GM12878 (cell line): Measurements from ENCODE around the gene FASTKD2. TPM values are rescaled to one million over a fixed set of nuclear protein-coding genes. Genes with fewer than 3 reads are reported as not detected.

Experiments used
- ATAC-seq: fragments of 200-7000 bp; cut with Tn5 transposase; 3 replicates; pipeline ENCODE4 v1.9.1; 2020; ENCODE audit warnings: mild to moderate bottlenecking, moderate library complexity
- BruUV-seq: library from RNA; stranded (reverse); fragments of 400-500 nt; replicated peaks from 2 replicates; lab custom pipeline; 2021; lab: Mats Ljungman, UMichigan
- CTCF ChIA-PET: fragments of 300-600 bp; sonication (Branson Sonifier 250); formaldehyde crosslinking; extraction: SDS; loops from one replicate; lab custom pipeline; 2021; ENCODE audit warnings: inconsistent platforms; lab: Yijun Ruan, JAX
- POLR2A ChIA-PET: fragments of 350-600 bp; formaldehyde crosslinking; extraction: SDS; loops from one replicate; lab custom pipeline; 2021; ENCODE audit warnings: inconsistent platforms; lab: Charles Lee
- RAD21 ChIA-PET: fragments of 300-600 bp; sonication (Branson Sonifier 250); formaldehyde crosslinking; loops from one replicate; lab custom pipeline; 2023; ENCODE audit warnings: antibody characterized with exemption; ENCODE audit not compliant: unreplicated experiment; lab: Charles Lee
- SMC1A ChIA-PET: fragments of 300-600 bp; sonication (Branson Sonifier 250); formaldehyde crosslinking; loops from one replicate; lab custom pipeline; 2023; ENCODE audit not compliant: unreplicated experiment, uncharacterized antibody; lab: Charles Lee
- DNase-seq: peaks from one replicate; pipeline ENCODE4 v3.0.0-alpha.2; 2011; ENCODE audit warnings: low read depth, low spot score
- FAIRE-seq: peaks from 3 replicates; lab custom pipeline; 2011; peaks lifted over from hg19 to GRCh38; lab: Jason Lieb, UNC
- H2AFZ ChIP-seq: 2 replicates; pipeline ENCODE4 v1.6.0; 2011; ENCODE audit warnings: low read depth, low read length, control low read depth; ENCODE audit not compliant: control insufficient read depth
- H3K27ac ChIP-seq: 2 replicates; pipeline ENCODE4 v1.5.1; 2011; ENCODE audit warnings: control low read depth; ENCODE audit not compliant: control insufficient read depth, insufficient read depth
- H3K27me3 ChIP-seq, 2 experiments: replicated peaks in 1 of 2; 2 replicates each; pipeline versions ENCODE4 v1.6.0 to v1.6.1; 2011; ENCODE audit warnings: low read length in 1 of 2; ENCODE audit not compliant: control insufficient read depth in 2 of 2, insufficient read depth in 2 of 2
- H3K36me3 ChIP-seq, 2 experiments: 2 replicates each; pipeline ENCODE4 v1.5.1; 2011; ENCODE audit warnings: low read length in 1 of 2; ENCODE audit not compliant: control insufficient read depth in 2 of 2, insufficient read depth in 2 of 2
- H3K4me1 ChIP-seq: 2 replicates; pipeline ENCODE4 v1.6.1; 2011; ENCODE audit warnings: mild to moderate bottlenecking, low read length, moderate library complexity, mixed read lengths; ENCODE audit not compliant: control insufficient read depth, insufficient read depth
- H3K4me2 ChIP-seq: 2 replicates; pipeline ENCODE4 v1.6.0; 2011; ENCODE audit warnings: control low read depth; ENCODE audit not compliant: control insufficient read depth, insufficient read depth
- H3K4me3 ChIP-seq: fragments of 200-600 bp; sonication (generic); 2 replicates; pipeline ENCODE4 v1.5.1; 2016
- H3K79me2 ChIP-seq: 2 replicates; pipeline ENCODE4 v1.6.0; 2011; ENCODE audit warnings: low read length; ENCODE audit not compliant: control insufficient read depth, insufficient read depth
- H3K9ac ChIP-seq: 2 replicates; pipeline ENCODE4 v1.8.0; 2011; ENCODE audit warnings: low read length, control low read depth, mixed read lengths; ENCODE audit not compliant: control insufficient read depth, insufficient read depth
- H3K9me3 ChIP-seq: replicated peaks from 3 replicates; pipeline ENCODE4 v1.5.1; 2011; ENCODE audit warnings: mild to moderate bottlenecking, low read length; ENCODE audit not compliant: control insufficient read depth, insufficient read depth
- H4K20me1 ChIP-seq: 2 replicates; pipeline ENCODE4 v1.6.0; 2011; ENCODE audit not compliant: control insufficient read depth, insufficient read depth
- CREM ChIP-seq: IDR thresholded peaks from 2 replicates; pipeline ENCODE4 v1.6.1; 2014; ENCODE audit warnings: antibody characterized with exemption, low read depth
- CTCF ChIP-seq, 3 experiments: IDR thresholded peaks in 2 of 3; conservative IDR thresholded peaks in 1 of 3; 2 replicates each; pipeline ENCODE4 v1.5.1; 2011; ENCODE audit warnings: low read depth in 3 of 3, low read length in 3 of 3, mild to moderate bottlenecking in 3 of 3, control low read depth in 2 of 3, moderate library complexity in 2 of 3, inconsistent platforms in 1 of 3, mixed read lengths in 1 of 3; ENCODE audit not compliant: control insufficient read depth in 2 of 3, insufficient read depth in 1 of 3; ENCODE audit errors: extremely low read depth in 1 of 3
- IRF3 ChIP-seq: fragments of 450-650 bp; IDR thresholded peaks from 2 replicates; pipeline ENCODE4 v1.6.1; 2014; ENCODE audit warnings: mild to moderate bottlenecking
- WGBS: methylation state at CpG from one replicate; pipeline ENCODE4 v1.1.6; 2016; ENCODE audit warnings: low lambda C conversion rate; ENCODE audit not compliant: insufficient replicate concordance, insufficient coverage; ENCODE audit errors: missing lambda C conversion rate; 5-methylcytosine and 5-hydroxymethylcytosine counted together
- in situ Hi-C: fragments of 300-500 bp; cut with MboI; formaldehyde crosslinking; loops from 9 replicates; pipeline ENCODE4 v1.14.3; 2018; ENCODE audit warnings: mixed read lengths
- intact Hi-C: fragments of 100-400 bp; cut with micrococcal nuclease; formaldehyde crosslinking; loops from one replicate; pipeline ENCODE4 v1.14.2; 2022; ENCODE audit not compliant: unreplicated experiment
- polyA plus RNA-seq, 11 experiments: library from polyadenylated mRNA; depleted of rRNA in 4 of 11; unstranded in 6 of 11; stranded (reverse) in 5 of 11; fragments of >200 nt; fragmentation: Nextera tagmentation in 4 of 11; fragmentation: Illumina TruSeq in 1 of 11; extraction: Ambion mirVana in 4 of 11; extraction: Trizol in 1 of 11; gene quantifications; 1 replicate in 1 of 11; 2 replicates in 10 of 11; pipeline versions ENCODE4 v1.2.1 to v1.2.3, GENCODE V29; 2011 to 2016; ENCODE audit warnings: inconsistent platforms in 2 of 11, missing spikeins in 2 of 11, low read depth in 1 of 11
- total RNA-seq, 4 experiments: library from RNA; depleted of rRNA in 3 of 4; stranded (reverse); fragments of >200 nt in 3 of 4; fragmentation: Illumina TruSeq in 1 of 4; extraction: Trizol in 1 of 4; gene quantifications; 2 replicates each; pipeline versions ENCODE4 v1.2.1 to v1.2.3, GENCODE V29; 2013 to 2021
- TF ChIP-seq, protein P1 (sequence below): fragments of 450-650 bp; IDR thresholded peaks from 2 replicates; pipeline ENCODE4 v1.6.1; 2017; ENCODE audit warnings: mild to moderate bottlenecking, moderate library complexity

The FASTKD2 gene
- total and polyA plus RNA-seq, 10 of the 15 experiments (the other 5 are each of a cell fraction or from before 2014, with no cell fraction given), result 32.1 to 115 (median 52.3) TPM

- Histone ChIP-seq H3K9ac (no peak overlapping the region), H3K4me3 (no peak overlapping the region), H2AFZ (no peak overlapping the region), H4K20me1 (no peaks in the 10 kb centered on the region), H3K27ac (no peak overlapping the region), H3K36me3 (peaks cover 16 to 40% of the 10 kb centered on the region in 2 experiments), H3K9me3 (peaks cover 10% of the 10 kb centered on the region), H3K27me3 (no peaks in the 10 kb centered on the region), H3K4me1 (no peaks in the 10 kb centered on the region), H3K4me2 (no peak overlapping the region), H3K79me2 (no peaks in the 10 kb centered on the region; the same call in 1 of the 2 replicates)
- intact Hi-C loops, result loop anchor here (5.0 kb wide), 1 partner anchor 226 kb away; no protein-coding TSS in a partner anchor
- no peak for DNase-seq
- CTCF ChIA-PET, result interaction anchor here (1.6 to 2.4 kb wide), 5 partner anchors 15 to 290 kb away, joined by 4 to 16 read pairs (median 10); partner anchors contain the start of genes FASTKD2 and MDH1B
- SMC1A ChIA-PET, result interaction anchor here (1.3 to 2.1 kb wide), 2 partner anchors 8 to 85 kb away, joined by 4 to 16 read pairs; no protein-coding TSS in a partner anchor
- BruUV-seq, result no TSS peak
- RAD21 ChIA-PET, result no interaction called here
- no peak for FAIRE-seq
- POLR2A ChIA-PET, result no interaction called here
- peak; percentile 74 for ATAC-seq
- WGBS, result 97% methylated on average over 2 of the region's 2 CpGs
- TF ChIP-seq, protein P1, sequence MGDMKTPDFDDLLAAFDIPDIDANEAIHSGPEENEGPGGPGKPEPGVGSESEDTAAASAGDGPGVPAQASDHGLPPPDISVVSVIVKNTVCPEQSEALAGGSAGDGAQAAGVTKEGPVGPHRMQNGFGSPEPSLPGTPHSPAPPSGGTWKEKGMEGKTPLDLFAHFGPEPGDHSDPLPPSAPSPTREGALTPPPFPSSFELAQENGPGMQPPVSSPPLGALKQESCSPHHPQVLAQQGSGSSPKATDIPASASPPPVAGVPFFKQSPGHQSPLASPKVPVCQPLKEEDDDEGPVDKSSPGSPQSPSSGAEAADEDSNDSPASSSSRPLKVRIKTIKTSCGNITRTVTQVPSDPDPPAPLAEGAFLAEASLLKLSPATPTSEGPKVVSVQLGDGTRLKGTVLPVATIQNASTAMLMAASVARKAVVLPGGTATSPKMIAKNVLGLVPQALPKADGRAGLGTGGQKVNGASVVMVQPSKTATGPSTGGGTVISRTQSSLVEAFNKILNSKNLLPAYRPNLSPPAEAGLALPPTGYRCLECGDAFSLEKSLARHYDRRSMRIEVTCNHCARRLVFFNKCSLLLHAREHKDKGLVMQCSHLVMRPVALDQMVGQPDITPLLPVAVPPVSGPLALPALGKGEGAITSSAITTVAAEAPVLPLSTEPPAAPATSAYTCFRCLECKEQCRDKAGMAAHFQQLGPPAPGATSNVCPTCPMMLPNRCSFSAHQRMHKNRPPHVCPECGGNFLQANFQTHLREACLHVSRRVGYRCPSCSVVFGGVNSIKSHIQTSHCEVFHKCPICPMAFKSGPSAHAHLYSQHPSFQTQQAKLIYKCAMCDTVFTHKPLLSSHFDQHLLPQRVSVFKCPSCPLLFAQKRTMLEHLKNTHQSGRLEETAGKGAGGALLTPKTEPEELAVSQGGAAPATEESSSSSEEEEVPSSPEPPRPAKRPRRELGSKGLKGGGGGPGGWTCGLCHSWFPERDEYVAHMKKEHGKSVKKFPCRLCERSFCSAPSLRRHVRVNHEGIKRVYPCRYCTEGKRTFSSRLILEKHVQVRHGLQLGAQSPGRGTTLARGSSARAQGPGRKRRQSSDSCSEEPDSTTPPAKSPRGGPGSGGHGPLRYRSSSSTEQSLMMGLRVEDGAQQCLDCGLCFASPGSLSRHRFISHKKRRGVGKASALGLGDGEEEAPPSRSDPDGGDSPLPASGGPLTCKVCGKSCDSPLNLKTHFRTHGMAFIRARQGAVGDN, result no peak
- TF ChIP-seq IRF3 (no peak), CREM (no peak), CTCF (IDR thresholded peaks at IDR 0.05 in 2 of 3, conservative IDR thresholded peaks at IDR 0.05 in 1 of 3; ENCODE audit: control insufficient read depth in 2 of 3, extremely low read depth in 1 of 3, insufficient read depth in 1 of 3, low read depth in 3 of 3, low read length in 3 of 3) (peak; percentile 12 to 47 (median 37); a peak in 3 of 6 replicates)
- in situ Hi-C loops, result loop anchor here (10.0 kb wide), 1 partner anchor 89 kb away; no protein-coding TSS in a partner anchor
Observed at GRCh38 chr2:206783718-206784117, 18.3 kb downstream of the FASTKD2 start.
